HEK293T (cell line): ENCODE results near the gene CYP2J2.
"Not testable (repeated sequence)": the region's sequence is repeated elsewhere in the genome, so short reads cannot be mapped to it uniquely, and the experiment has no call there.

Experiments
- CTCF ChIA-PET: fragments of 350-600 bp; formaldehyde crosslinking; extraction: SDS; loops from one replicate; lab custom pipeline; 2021; ENCODE audit warnings: antibody characterized with exemption, inconsistent platforms; lab: Yijun Ruan, JAX
- POLR2A ChIA-PET: fragments of 350-600 bp; formaldehyde crosslinking; extraction: SDS; loops from one replicate; lab custom pipeline; 2020; ENCODE audit warnings: antibody characterized with exemption, inconsistent platforms; lab: Yijun Ruan, JAX
- DNase-seq: peaks from one replicate; pipeline ENCODE4 v3.0.0; 2012; ENCODE audit warnings: mixed read lengths; ENCODE audit errors: extremely low spot score
- ARNT ChIP-seq: fragments of 450-650 bp; IDR thresholded peaks from 2 replicates; pipeline ENCODE4 v1.6.1; 2017; ENCODE audit warnings: mild to moderate bottlenecking
- BHLHE40 ChIP-seq: fragments of 450-650 bp; IDR thresholded peaks from 2 replicates; pipeline ENCODE4 v1.6.1; 2016; ENCODE audit warnings: mild to moderate bottlenecking, moderate library complexity, borderline replicate concordance
- CTBP1 ChIP-seq: fragments of 450-650 bp; IDR thresholded peaks from 2 replicates; pipeline ENCODE4 v1.6.1; 2016; ENCODE audit warnings: borderline replicate concordance
- ELF4 ChIP-seq: fragments of 450-650 bp; IDR thresholded peaks from 2 replicates; pipeline ENCODE4 v1.6.1; 2017; ENCODE audit warnings: antibody characterized with exemption
- FOXA1 ChIP-seq: fragments of 450-650 bp; IDR thresholded peaks from 2 replicates; pipeline ENCODE4 v1.6.1; 2016; ENCODE audit warnings: mild to moderate bottlenecking
- FOXK2 ChIP-seq: fragments of 450-650 bp; IDR thresholded peaks from 2 replicates; pipeline ENCODE4 v1.6.1; 2016; ENCODE audit warnings: mild to moderate bottlenecking
- FOXM1 ChIP-seq: fragments of 450-650 bp; IDR thresholded peaks from 2 replicates; pipeline ENCODE4 v1.6.1; 2017; ENCODE audit warnings: mild to moderate bottlenecking, borderline replicate concordance
- HDGF ChIP-seq: fragments of 450-650 bp; IDR thresholded peaks from 2 replicates; pipeline ENCODE4 v1.6.1; 2017; ENCODE audit warnings: antibody characterized with exemption, borderline replicate concordance
- L3MBTL2 ChIP-seq: fragments of 450-650 bp; conservative IDR thresholded peaks from 2 replicates; pipeline ENCODE4 v1.6.1; 2016; ENCODE audit warnings: mild to moderate bottlenecking
- LEF1 ChIP-seq: fragments of 450-650 bp; IDR thresholded peaks from 2 replicates; pipeline ENCODE4 v1.6.1; 2017; ENCODE audit warnings: mild to moderate bottlenecking, borderline replicate concordance
- NFRKB ChIP-seq: fragments of 450-650 bp; IDR thresholded peaks from 2 replicates; pipeline ENCODE4 v1.6.1; 2016; ENCODE audit warnings: mild to moderate bottlenecking, moderate library complexity
- PKNOX1 ChIP-seq: fragments of 450-650 bp; IDR thresholded peaks from 2 replicates; pipeline ENCODE4 v1.6.1; 2016
- SP1 ChIP-seq: fragments of 450-650 bp; IDR thresholded peaks from 2 replicates; pipeline ENCODE4 v1.6.1; 2017
- SUZ12 ChIP-seq: fragments of 450-650 bp; IDR thresholded peaks from 2 replicates; pipeline ENCODE4 v1.6.1; 2016; ENCODE audit warnings: mild to moderate bottlenecking
- TARDBP ChIP-seq: fragments of 450-650 bp; IDR thresholded peaks from 2 replicates; pipeline ENCODE4 v1.6.1; 2016
- ZNF384 ChIP-seq: fragments of 450-650 bp; IDR thresholded peaks from 2 replicates; pipeline ENCODE4 v1.6.1; 2016

The CYP2J2 gene

GRCh38 chr1:59857679-59858354 lies 68.8 kb downstream of the CYP2J2 start:
- no peak for DNase-seq
- TF ChIP-seq L3MBTL2: no peak
- TF ChIP-seq NFRKB: no peak
- TF ChIP-seq FOXK2: no peak
- no peak for TF ChIP-seq CTBP1
- no peak for TF ChIP-seq ARNT
- TF ChIP-seq PKNOX1: no peak
- TF ChIP-seq LEF1: no peak
- TF ChIP-seq BHLHE40: no peak
- TF ChIP-seq TARDBP: no peak
- no peak for TF ChIP-seq SUZ12
- no peak for TF ChIP-seq ZNF384
- TF ChIP-seq SP1: no peak
- TF ChIP-seq FOXM1: no peak
- TF ChIP-seq FOXA1: no peak
- TF ChIP-seq ELF4: no peak
- CTCF ChIA-PET: interaction anchor here (1.2 kb wide), 1 partner anchor 11 kb away, joined by 3 read pairs; no protein-coding TSS in a partner anchor
- POLR2A ChIA-PET: no interaction called here

- no peak for DNase-seq
- POLR2A ChIA-PET: no interaction called here
- TF ChIP-seq SP1 (no peak), ELF4 (no peak), CTBP1 (no peak), ZNF384 (no peak), SUZ12 (no peak), BHLHE40 (no peak), NFRKB (no peak), ARNT (no peak), FOXA1 (no peak), TARDBP (no peak), FOXK2 (no peak), FOXM1 (no peak), LEF1 (no peak), PKNOX1 (no peak), L3MBTL2 (no peak), HDGF (no peak)
- CTCF ChIA-PET: interaction anchor here (1.2 kb wide), 1 partner anchor 10 kb away, joined by 3 read pairs; no protein-coding TSS in a partner anchor
Observed at GRCh38 chr1:59856725-59857338, 69.7 kb downstream of the CYP2J2 start.

- CTCF ChIA-PET, POLR2A ChIA-PET, DNase-seq: not testable (repeated sequence)
Observed at GRCh38 chr1:59855297-59855696, 71.3 kb downstream of the CYP2J2 start.

GRCh38 chr1:59852117-59852516 lies 74.5 kb downstream of the CYP2J2 start:
- ChIA-PET CTCF (no interaction called here), POLR2A (no interaction called here)
- DNase-seq: no peak
- TF ChIP-seq BHLHE40: no peak
- no peak for TF ChIP-seq HDGF
- no peak for TF ChIP-seq ELF4
- no peak for TF ChIP-seq L3MBTL2
- no peak for TF ChIP-seq LEF1
- TF ChIP-seq PKNOX1: no peak
- no peak for TF ChIP-seq FOXA1
- no peak for TF ChIP-seq TARDBP
- TF ChIP-seq NFRKB: no peak
- TF ChIP-seq SUZ12: no peak
- TF ChIP-seq FOXM1: no peak
- TF ChIP-seq CTBP1: no peak
- no peak for TF ChIP-seq FOXK2
- no peak for TF ChIP-seq ZNF384
- TF ChIP-seq ARNT: no peak
- no peak for TF ChIP-seq SP1

- no peak for DNase-seq
- CTCF ChIA-PET: interaction anchor here (0.9 kb wide), 1 partner anchor 11 kb away, joined by 3 read pairs; no protein-coding TSS in a partner anchor
- TF ChIP-seq CTBP1 (no peak), FOXA1 (no peak), NFRKB (no peak)
- POLR2A ChIA-PET: no interaction called here
Observed at GRCh38 chr1:59846895-59847282, 79.7 kb downstream of the CYP2J2 start.

- POLR2A ChIA-PET: no interaction called here
- no peak for DNase-seq
- TF ChIP-seq FOXM1: no peak
- TF ChIP-seq L3MBTL2: no peak
- TF ChIP-seq ELF4: no peak
- TF ChIP-seq BHLHE40: no peak
- no peak for TF ChIP-seq FOXK2
- no peak for TF ChIP-seq FOXA1
- CTCF ChIA-PET: interaction anchor here (0.9 kb wide), 1 partner anchor 11 kb away, joined by 3 read pairs; no protein-coding TSS in a partner anchor
Observed at GRCh38 chr1:59846209-59846894, 80.2 kb downstream of the CYP2J2 start.
